Measurements from ENCODE around the gene TCEA3. TPM values are rescaled to one million over a fixed set of nuclear protein-coding genes. Genes with fewer than 3 reads are reported as not detected.

TCEA3 gene
- total RNA-seq (100 to 1,000 TPM; 140 to 200 (median 170) TPM), polyA plus RNA-seq (100 to 1,000 TPM in 2 of 3 donors, 10 to 100 TPM in 1; 70.2 to 301 (median 195) TPM)
- long read RNA-seq, donor 1, transcript TCEA3-203 (11 exons, 1,559 nt), result major isoform, 218 of 281 reads
- long read RNA-seq, donor 1, partial matches to known transcripts, result 22 of 281 reads
- long read RNA-seq, donor 1, other reads (novel, unspliced or antisense), result 37 of 281 reads
- long read RNA-seq, donor 2, transcript TCEA3-203 (11 exons, 1,559 nt), result major isoform, 495 of 601 reads
- long read RNA-seq, donor 2, partial matches to known transcripts, result 40 of 601 reads
- long read RNA-seq, donor 2, other reads (novel, unspliced or antisense), result 63 of 601 reads

DNA sequence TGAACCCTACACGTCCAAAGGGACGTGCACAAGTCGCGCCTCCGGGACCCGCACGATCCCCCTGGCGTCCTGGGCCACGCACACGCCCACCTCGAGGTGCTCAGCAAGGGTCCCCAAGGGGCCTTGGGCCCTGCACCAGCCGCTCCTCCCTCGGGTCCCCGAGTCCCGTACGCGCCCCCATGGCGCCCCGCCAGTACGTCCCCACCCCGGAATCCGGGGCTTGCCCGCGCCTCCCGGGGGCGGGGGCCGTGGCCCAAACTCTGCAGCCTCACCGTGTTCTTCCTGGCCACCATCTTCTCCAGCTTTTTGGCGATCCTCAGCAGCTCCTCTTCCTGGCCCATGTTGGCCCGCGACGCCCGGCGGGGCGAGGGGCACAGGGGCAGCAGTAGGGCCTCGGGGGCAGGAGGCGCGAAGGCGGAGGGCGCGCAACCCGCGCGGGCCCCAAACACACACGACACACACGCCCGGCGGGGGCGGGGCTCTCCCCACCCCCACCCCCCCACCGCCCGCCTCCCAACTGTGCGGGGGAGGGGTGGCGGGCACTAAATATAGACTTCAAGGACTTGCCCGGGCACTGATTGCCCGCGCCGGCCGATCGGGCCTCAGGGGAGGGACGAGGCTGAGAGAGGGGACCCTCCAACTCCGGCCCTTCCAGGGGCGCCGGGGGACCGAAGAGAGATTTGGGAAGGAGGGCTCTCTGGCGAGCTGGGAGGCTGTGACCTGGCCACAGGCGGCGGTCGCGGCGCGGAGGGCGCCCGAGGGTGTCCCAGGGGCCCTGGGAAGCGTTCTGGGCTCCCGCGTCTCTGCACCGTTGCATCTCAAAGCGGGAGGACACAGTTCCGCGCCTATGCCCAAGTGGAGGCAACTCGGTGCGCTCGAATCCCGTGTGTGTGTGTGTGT, at the start of gene TCEA3:
Gene TCEA3 (minus strand): TSS at position 456 of the 900 bp plus-strand sequence. CDS start 115 bp downstream, at position 341.
- TF ChIP-seq, protein P1, sequence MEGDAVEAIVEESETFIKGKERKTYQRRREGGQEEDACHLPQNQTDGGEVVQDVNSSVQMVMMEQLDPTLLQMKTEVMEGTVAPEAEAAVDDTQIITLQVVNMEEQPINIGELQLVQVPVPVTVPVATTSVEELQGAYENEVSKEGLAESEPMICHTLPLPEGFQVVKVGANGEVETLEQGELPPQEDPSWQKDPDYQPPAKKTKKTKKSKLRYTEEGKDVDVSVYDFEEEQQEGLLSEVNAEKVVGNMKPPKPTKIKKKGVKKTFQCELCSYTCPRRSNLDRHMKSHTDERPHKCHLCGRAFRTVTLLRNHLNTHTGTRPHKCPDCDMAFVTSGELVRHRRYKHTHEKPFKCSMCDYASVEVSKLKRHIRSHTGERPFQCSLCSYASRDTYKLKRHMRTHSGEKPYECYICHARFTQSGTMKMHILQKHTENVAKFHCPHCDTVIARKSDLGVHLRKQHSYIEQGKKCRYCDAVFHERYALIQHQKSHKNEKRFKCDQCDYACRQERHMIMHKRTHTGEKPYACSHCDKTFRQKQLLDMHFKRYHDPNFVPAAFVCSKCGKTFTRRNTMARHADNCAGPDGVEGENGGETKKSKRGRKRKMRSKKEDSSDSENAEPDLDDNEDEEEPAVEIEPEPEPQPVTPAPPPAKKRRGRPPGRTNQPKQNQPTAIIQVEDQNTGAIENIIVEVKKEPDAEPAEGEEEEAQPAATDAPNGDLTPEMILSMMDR (IDR thresholded peaks at IDR 0.05), result no peak
- Histone ChIP-seq H3K4me3 (peak within 1 kb of the TSS; percentile 75), H3K4me1 (peaks cover 34% of the 10 kb centered on the region), H3K27me3 (ENCODE audit: insufficient read depth in 3 of 3, low read length in 2 of 3) (no peaks in the 10 kb centered on the region), H3K36me3 (ENCODE audit: insufficient read depth in 1 of 2, low read depth in 1 of 2) (peaks cover 0 to 14% of the 10 kb centered on the region in 2 donors), H3K9me3 (no peaks in the 10 kb centered on the region), H3K27ac (peak within 1 kb of the TSS; percentile 92)
- ATAC-seq, result peak; percentile 76 to 84 (median 82)
- 1% methylated on average over 62 to 84 of the region's 84 CpGs for WGBS, 3 donors
- peak; percentile 73 to 85 for DNase-seq
- intact Hi-C loops (cut with DNase I), result loop anchor here (5.0 kb wide), 2 partner anchors 53 to 108 kb away; partner anchors contain the start of gene E2F2 (in 1 of the 2)

DNA sequence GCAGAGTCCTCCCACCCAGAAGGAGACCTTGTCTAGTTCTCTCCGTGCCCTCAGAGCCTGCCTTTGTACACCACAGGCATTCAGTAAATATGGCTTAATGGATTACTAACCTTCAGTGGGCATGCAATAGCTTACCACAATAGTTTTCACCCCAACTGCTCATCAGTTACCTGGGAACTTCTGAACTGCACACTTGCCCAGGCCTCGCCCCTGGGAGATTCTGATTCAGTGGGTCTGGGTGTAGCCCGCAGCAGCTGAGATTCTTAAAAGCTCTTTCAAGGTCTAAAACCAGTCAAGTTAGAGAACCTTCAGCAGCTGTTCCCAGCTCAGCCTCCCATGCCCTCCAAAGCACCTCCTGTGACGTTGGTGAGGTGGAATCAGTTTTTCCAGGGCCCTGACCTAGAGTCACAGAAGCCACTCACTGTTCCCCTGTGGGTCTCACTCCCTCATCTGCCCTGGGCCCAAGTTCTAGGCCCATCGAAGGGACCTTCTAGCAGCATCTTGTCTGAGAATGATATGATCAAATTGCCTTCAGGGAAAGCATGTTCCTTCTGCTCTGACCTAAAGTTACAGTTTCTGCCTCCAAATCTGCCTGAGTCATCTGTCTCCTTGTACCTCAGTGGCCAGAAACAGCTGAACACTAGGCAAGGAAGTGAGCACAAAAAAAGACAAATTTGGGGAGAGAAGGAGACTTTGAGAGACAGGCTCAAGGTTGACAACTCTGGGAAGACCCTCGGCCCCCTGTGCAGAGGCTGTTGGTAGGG, 48.7 kb upstream of the TCEA3 start:
- DNase-seq (no peak), ATAC-seq (peak; percentile 34 to 44 (median 42))
- TF ChIP-seq, protein P1 (IDR thresholded peaks at IDR 0.05), result no peak
- peaks cover 50% of the 10 kb centered on the region for H3K4me1 ChIP-seq
- 71 to 76% (median 74%) methylated on average over 6 of the region's 6 CpGs for WGBS, 3 donors
- H3K36me3 ChIP-seq (ENCODE audit: insufficient read depth in 1 of 2, low read depth in 1 of 2), result no peaks in the 10 kb centered on the region
- intact Hi-C loops (cut with DNase I), result loop anchor here in 1 of 2 donors (5.0 kb wide), 1 partner anchor 36 kb away; no protein-coding TSS in a partner anchor
- H3K27me3 ChIP-seq (ENCODE audit: insufficient read depth in 3 of 3, low read length in 2 of 3), result no peaks in the 10 kb centered on the region
- H3K4me3 ChIP-seq, result no peak overlapping the region
- peak overlapping the region; percentile 53 for H3K27ac ChIP-seq
- no peaks in the 10 kb centered on the region for H3K9me3 ChIP-seq

DNA sequence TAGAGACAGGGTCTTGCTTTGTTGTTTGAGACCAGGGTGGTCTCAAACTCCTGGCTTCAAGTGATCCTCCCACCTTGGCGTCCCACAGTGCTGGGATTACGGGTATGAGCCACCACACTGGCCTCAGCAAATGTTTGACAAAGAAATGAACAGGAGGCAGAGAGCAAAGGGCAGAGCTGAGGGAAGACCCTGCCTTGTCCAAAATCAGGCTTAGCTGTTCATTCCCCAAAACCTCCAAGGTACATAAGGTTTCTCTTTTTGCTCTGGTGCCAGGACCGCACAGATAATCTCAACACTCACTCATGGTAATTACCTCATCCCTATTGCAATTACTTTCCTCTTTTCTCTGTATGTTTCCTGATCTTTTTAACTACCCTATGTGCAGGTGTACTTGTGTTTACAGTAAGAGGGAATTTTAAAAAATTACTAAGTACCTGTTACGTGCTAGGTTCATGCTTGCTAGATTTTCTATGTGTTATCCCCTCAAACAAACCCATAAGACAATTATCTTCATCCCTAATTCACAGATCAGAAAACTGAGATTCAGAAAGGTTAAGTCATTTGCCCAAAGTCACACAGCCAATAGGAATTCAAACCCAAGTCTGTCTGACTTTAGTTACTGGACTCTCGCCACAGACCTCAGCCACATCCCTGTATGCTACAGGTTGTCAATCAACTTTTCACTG, 47.9 kb upstream of the TCEA3 start:
- DNase-seq (no peak), ATAC-seq (no peak)
- Histone ChIP-seq H3K9me3 (no peaks in the 10 kb centered on the region), H3K4me1 (peaks cover 50% of the 10 kb centered on the region), H3K36me3 (ENCODE audit: insufficient read depth in 1 of 2, low read depth in 1 of 2) (no peaks in the 10 kb centered on the region), H3K27me3 (ENCODE audit: insufficient read depth in 3 of 3, low read length in 2 of 3) (no peaks in the 10 kb centered on the region), H3K4me3 (no peak overlapping the region), H3K27ac (no peak overlapping the region)
- 91% methylated on average over 5 of the region's 5 CpGs for WGBS, 3 donors
- TF ChIP-seq, protein P1 (IDR thresholded peaks at IDR 0.05), result no peak
- intact Hi-C loops (cut with DNase I), result loop anchor here in 1 of 2 donors (5.0 kb wide), 1 partner anchor 35 kb away; no protein-coding TSS in a partner anchor

Measured in psoas muscle (tissue), 8 donors.